Neural progenitor cell (in vitro differentiated cells): Measurements from ENCODE around the gene OTUD5. TPM values are rescaled to one million over a fixed set of nuclear protein-coding genes. Genes with fewer than 3 reads are reported as not detected.

Source experiments
- DNase-seq: peaks from one replicate; pipeline ENCODE4 v3.0.0-alpha.2; 2016; ENCODE audit warnings: low spot score
- H2AFZ ChIP-seq: fragments of 200-600 bp; sonication (generic); replicated peaks from 2 replicates; pipeline ENCODE4 v1.6.1; 2016; ENCODE audit warnings: antibody characterized with exemption
- H3F3A ChIP-seq: fragments of 200-600 bp; sonication (generic); 2 replicates; pipeline ENCODE4 v1.6.1; 2016; ENCODE audit warnings: antibody characterized with exemption, low read depth
- H3K27ac ChIP-seq: fragments of 200-600 bp; sonication (generic); 2 replicates; pipeline ENCODE4 v1.5.1; 2016; ENCODE audit warnings: mild to moderate bottlenecking
- H3K27me3 ChIP-seq: fragments of 200-600 bp; sonication (generic); 2 replicates; pipeline ENCODE4 v1.6.1; 2016; ENCODE audit warnings: mild to moderate bottlenecking, moderate library complexity
- H3K36me3 ChIP-seq: fragments of 200-600 bp; sonication (generic); 2 replicates; pipeline ENCODE4 v1.5.1; 2016
- H3K4me1 ChIP-seq: fragments of 200-600 bp; sonication (generic); 2 replicates; pipeline ENCODE4 v1.6.1; 2016; ENCODE audit warnings: mixed run types
- H3K4me2 ChIP-seq: fragments of 200-600 bp; sonication (generic); 2 replicates; pipeline ENCODE4 v1.6.1; 2016
- H3K4me3 ChIP-seq: fragments of 200-600 bp; sonication (generic); 2 replicates; pipeline ENCODE4 v1.5.1; 2016
- H3K79me2 ChIP-seq: fragments of 200-600 bp; sonication (generic); 2 replicates; pipeline ENCODE4 v1.6.1; 2016; ENCODE audit warnings: low read depth
- H3K9ac ChIP-seq: fragments of 200-600 bp; sonication (generic); 2 replicates; pipeline ENCODE4 v1.6.1; 2016
- H3K9me3 ChIP-seq: fragments of 200-600 bp; sonication (generic); 2 replicates; pipeline ENCODE4 v1.5.1; 2016; ENCODE audit warnings: low read depth
- H4K20me1 ChIP-seq: fragments of 200-600 bp; sonication (generic); 2 replicates; pipeline ENCODE4 v1.6.1; 2016; ENCODE audit warnings: low read depth
- H3K27ac Mint-ChIP-seq: 3 replicates; pipeline ENCODE4 v1.8.0; 2021; ENCODE audit warnings: mixed read lengths
- H3K27me3 Mint-ChIP-seq: 2 replicates; pipeline ENCODE4 v1.8.0; 2022; ENCODE audit warnings: low read depth, mild to moderate bottlenecking, inconsistent platforms, moderate library complexity, mixed read lengths; ENCODE audit not compliant: insufficient read depth
- H3K36me3 Mint-ChIP-seq: 3 replicates; pipeline ENCODE4 v1.8.0; 2021; ENCODE audit warnings: mixed read lengths
- H3K4me1 Mint-ChIP-seq: 3 replicates; pipeline ENCODE4 v1.8.0; 2021; ENCODE audit warnings: mixed read lengths
- H3K4me3 Mint-ChIP-seq: 3 replicates; pipeline ENCODE4 v1.8.0; 2021; ENCODE audit warnings: mild to moderate bottlenecking, moderate library complexity, mixed read lengths
- H3K9me3 Mint-ChIP-seq: 3 replicates; pipeline ENCODE4 v1.8.0; 2020; ENCODE audit warnings: mixed read lengths
- EZH2 ChIP-seq: fragments of 200-600 bp; sonication (generic); IDR thresholded peaks from 2 replicates; pipeline ENCODE4 v1.6.1; 2017; ENCODE audit warnings: antibody characterized with exemption, mild to moderate bottlenecking, moderate library complexity
- EZH2phosphoT487 ChIP-seq: fragments of 200-600 bp; sonication (generic); IDR thresholded peaks from 2 replicates; pipeline ENCODE4 v1.6.1; 2017; ENCODE audit warnings: antibody characterized with exemption
- total RNA-seq: library from RNA; depleted of rRNA; stranded (reverse); fragments of >200 nt; gene quantifications from 2 replicates; pipeline ENCODE4 v1.2.3, GENCODE V29; 2015; ENCODE audit warnings: low replicate concordance
- TF ChIP-seq, protein P1 (sequence below): fragments of 200-600 bp; sonication (generic); IDR thresholded peaks from 2 replicates; pipeline ENCODE4 v1.5.1; 2017; ENCODE audit warnings: antibody characterized with exemption, mild to moderate bottlenecking

Gene OTUD5
- total RNA-seq, 1 donor from 2014 or later: 38.6 TPM

DNA sequence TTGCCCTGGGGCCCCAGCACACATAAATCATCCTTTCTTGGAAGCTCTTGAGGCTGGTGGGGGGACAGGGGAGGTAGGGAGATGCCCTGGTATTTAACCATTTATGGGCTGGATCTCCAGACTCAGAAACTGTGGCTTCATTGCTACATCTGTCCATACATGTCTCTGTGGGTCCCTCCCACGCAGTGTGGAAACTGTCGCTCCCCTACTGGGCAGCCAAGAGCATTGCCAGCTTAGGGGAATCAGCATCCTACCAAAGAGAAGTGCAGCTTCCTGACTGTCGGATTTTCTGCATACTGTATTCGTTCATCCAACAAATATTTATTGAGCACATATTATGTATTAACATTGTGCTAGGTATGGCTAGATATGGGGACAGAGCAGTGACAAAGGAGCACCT, 41.0 kb upstream of the OTUD5 start:
- no peak overlapping the region for H3K27ac ChIP-seq
- no peaks in the 10 kb centered on the region for H3K4me1 ChIP-seq
- no peaks in the 10 kb centered on the region for H3K36me3 ChIP-seq
- H3F3A ChIP-seq: no peaks in the 10 kb centered on the region
- Mint-ChIP-seq H3K27ac (no peak overlapping the region), H3K4me3 (no peak overlapping the region), H3K9me3 (peaks cover 3% of the 10 kb centered on the region), H3K36me3 (peaks cover 1% of the 10 kb centered on the region), H3K4me1 (peaks cover 11% of the 10 kb centered on the region), H3K27me3 (peaks cover 6% of the 10 kb centered on the region)
- no peak for DNase-seq
- H3K4me3 ChIP-seq: no peak overlapping the region
- no peak overlapping the region for H3K4me2 ChIP-seq
- no peaks in the 10 kb centered on the region for H3K27me3 ChIP-seq
- H3K9ac ChIP-seq: no peak overlapping the region
- H2AFZ ChIP-seq: no peak overlapping the region
- peaks cover 16% of the 10 kb centered on the region for H3K79me2 ChIP-seq
- no peaks in the 10 kb centered on the region for H3K9me3 ChIP-seq
- H4K20me1 ChIP-seq: peaks cover 8% of the 10 kb centered on the region
- TF ChIP-seq, protein P1, sequence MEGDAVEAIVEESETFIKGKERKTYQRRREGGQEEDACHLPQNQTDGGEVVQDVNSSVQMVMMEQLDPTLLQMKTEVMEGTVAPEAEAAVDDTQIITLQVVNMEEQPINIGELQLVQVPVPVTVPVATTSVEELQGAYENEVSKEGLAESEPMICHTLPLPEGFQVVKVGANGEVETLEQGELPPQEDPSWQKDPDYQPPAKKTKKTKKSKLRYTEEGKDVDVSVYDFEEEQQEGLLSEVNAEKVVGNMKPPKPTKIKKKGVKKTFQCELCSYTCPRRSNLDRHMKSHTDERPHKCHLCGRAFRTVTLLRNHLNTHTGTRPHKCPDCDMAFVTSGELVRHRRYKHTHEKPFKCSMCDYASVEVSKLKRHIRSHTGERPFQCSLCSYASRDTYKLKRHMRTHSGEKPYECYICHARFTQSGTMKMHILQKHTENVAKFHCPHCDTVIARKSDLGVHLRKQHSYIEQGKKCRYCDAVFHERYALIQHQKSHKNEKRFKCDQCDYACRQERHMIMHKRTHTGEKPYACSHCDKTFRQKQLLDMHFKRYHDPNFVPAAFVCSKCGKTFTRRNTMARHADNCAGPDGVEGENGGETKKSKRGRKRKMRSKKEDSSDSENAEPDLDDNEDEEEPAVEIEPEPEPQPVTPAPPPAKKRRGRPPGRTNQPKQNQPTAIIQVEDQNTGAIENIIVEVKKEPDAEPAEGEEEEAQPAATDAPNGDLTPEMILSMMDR: no peak
- TF ChIP-seq EZH2phosphoT487 (no peak), EZH2 (no peak)

GRCh38 chrX:48997865-48998264, 40.5 kb upstream of the OTUD5 start:
- Histone ChIP-seq H3K9me3 (no peaks in the 10 kb centered on the region), H3K27ac (no peak overlapping the region), H3K4me1 (no peaks in the 10 kb centered on the region), H3K4me3 (no peak overlapping the region), H3K79me2 (peaks cover 16% of the 10 kb centered on the region), H3K9ac (no peak overlapping the region), H3K4me2 (no peak overlapping the region), H3F3A (no peaks in the 10 kb centered on the region), H4K20me1 (peaks cover 8% of the 10 kb centered on the region), H2AFZ (no peak overlapping the region), H3K36me3 (no peaks in the 10 kb centered on the region), H3K27me3 (no peaks in the 10 kb centered on the region)
- TF ChIP-seq, protein P1: no peak
- TF ChIP-seq EZH2phosphoT487: no peak
- TF ChIP-seq EZH2: no peak
- DNase-seq: no peak
- Mint-ChIP-seq H3K36me3 (peaks cover 1% of the 10 kb centered on the region), H3K27me3 (peaks cover 6% of the 10 kb centered on the region), H3K9me3 (peaks cover 3% of the 10 kb centered on the region), H3K27ac (no peak overlapping the region), H3K4me1 (peaks cover 11% of the 10 kb centered on the region), H3K4me3 (no peak overlapping the region)

GRCh38 chrX:48997455-48997854, 40.0 kb upstream of the OTUD5 start:
- Histone ChIP-seq H3K4me1 (no peaks in the 10 kb centered on the region), H3K9me3 (no peaks in the 10 kb centered on the region), H3K79me2 (peaks cover 16% of the 10 kb centered on the region), H3K4me3 (no peak overlapping the region), H3K27me3 (no peaks in the 10 kb centered on the region), H2AFZ (no peak overlapping the region), H3F3A (no peaks in the 10 kb centered on the region), H3K36me3 (no peaks in the 10 kb centered on the region), H4K20me1 (peaks cover 8% of the 10 kb centered on the region), H3K4me2 (no peak overlapping the region), H3K9ac (no peak overlapping the region), H3K27ac (no peak overlapping the region)
- Mint-ChIP-seq H3K4me3 (no peak overlapping the region), H3K4me1 (peaks cover 11% of the 10 kb centered on the region), H3K9me3 (peaks cover 3% of the 10 kb centered on the region), H3K27ac (no peak overlapping the region), H3K36me3 (peaks cover 4% of the 10 kb centered on the region), H3K27me3 (peaks cover 6% of the 10 kb centered on the region)
- no peak for DNase-seq
- TF ChIP-seq, protein P1: no peak
- no peak for TF ChIP-seq EZH2phosphoT487
- no peak for TF ChIP-seq EZH2
